ENCODE measurements around the gene TNNT2. TPM values are rescaled to one million over a fixed set of nuclear protein-coding genes. Genes with fewer than 3 reads are reported as not detected.

TNNT2 gene
- total and polyA plus RNA-seq, 2 donors (not counting 1 experiment from before 2014, with no cell fraction given), result 1.4 TPM; not detected in 1

GRCh38 chr1:201401700-201402099 lies 24.2 kb upstream of the TNNT2 start:
- no peak overlapping the region for H3K4me3 ChIP-seq (replicated peaks in 1 of 4; ENCODE audit: control extremely low read depth in 1 of 4, insufficient read depth in 1 of 4, low read depth in 3 of 4, low read length in 4 of 4)
- no peaks in the 10 kb centered on the region for H3K9me3 ChIP-seq (ENCODE audit: control insufficient read depth, insufficient read depth, low read depth, low read length)
- no peak overlapping the region for H2AFZ ChIP-seq (ENCODE audit: low read length)
- H3K27me3 ChIP-seq (ENCODE audit: control insufficient read depth, insufficient read depth, low read length), result peaks cover 52% of the 10 kb centered on the region
- no peaks in the 10 kb centered on the region for H4K20me1 ChIP-seq (ENCODE audit: control insufficient read depth, extremely low read depth, insufficient read depth, low read length)
- DNase-seq (ENCODE audit: low read depth in 2 of 2), result no peak
- no peak for TF ChIP-seq EZH2 (IDR thresholded peaks at IDR 0.05; ENCODE audit: low read length, missing control alignments)
- TF ChIP-seq, protein P1, sequence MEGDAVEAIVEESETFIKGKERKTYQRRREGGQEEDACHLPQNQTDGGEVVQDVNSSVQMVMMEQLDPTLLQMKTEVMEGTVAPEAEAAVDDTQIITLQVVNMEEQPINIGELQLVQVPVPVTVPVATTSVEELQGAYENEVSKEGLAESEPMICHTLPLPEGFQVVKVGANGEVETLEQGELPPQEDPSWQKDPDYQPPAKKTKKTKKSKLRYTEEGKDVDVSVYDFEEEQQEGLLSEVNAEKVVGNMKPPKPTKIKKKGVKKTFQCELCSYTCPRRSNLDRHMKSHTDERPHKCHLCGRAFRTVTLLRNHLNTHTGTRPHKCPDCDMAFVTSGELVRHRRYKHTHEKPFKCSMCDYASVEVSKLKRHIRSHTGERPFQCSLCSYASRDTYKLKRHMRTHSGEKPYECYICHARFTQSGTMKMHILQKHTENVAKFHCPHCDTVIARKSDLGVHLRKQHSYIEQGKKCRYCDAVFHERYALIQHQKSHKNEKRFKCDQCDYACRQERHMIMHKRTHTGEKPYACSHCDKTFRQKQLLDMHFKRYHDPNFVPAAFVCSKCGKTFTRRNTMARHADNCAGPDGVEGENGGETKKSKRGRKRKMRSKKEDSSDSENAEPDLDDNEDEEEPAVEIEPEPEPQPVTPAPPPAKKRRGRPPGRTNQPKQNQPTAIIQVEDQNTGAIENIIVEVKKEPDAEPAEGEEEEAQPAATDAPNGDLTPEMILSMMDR (conservative IDR thresholded peaks at IDR 0.05 in 1 of 2, IDR thresholded peaks at IDR 0.05 in 1 of 2; ENCODE audit: low read depth in 1 of 2, low read length in 2 of 2), result no peak
- H3K27ac ChIP-seq (ENCODE audit: insufficient read depth, low read length), result no peak overlapping the region
- H3K4me1 ChIP-seq (ENCODE audit: control insufficient read depth, extremely low read depth, insufficient read depth, low read length), result no peaks in the 10 kb centered on the region
- H3K36me3 ChIP-seq (ENCODE audit: control insufficient read depth, insufficient read depth, low read length), result no peaks in the 10 kb centered on the region
- H3K9ac ChIP-seq (ENCODE audit: insufficient read depth, low read length), result no peak overlapping the region
- H3K4me2 ChIP-seq (ENCODE audit: extremely low read depth, insufficient read depth, low read length), result no peak overlapping the region
- H3K79me2 ChIP-seq (ENCODE audit: control insufficient read depth, insufficient read depth, low read length), result no peaks in the 10 kb centered on the region

- no peak overlapping the region for H3K9ac ChIP-seq (ENCODE audit: insufficient read depth, low read length)
- no peak overlapping the region for H2AFZ ChIP-seq (ENCODE audit: low read length)
- H3K27ac ChIP-seq (ENCODE audit: insufficient read depth, low read length), result no peak overlapping the region
- TF ChIP-seq, protein P1 (conservative IDR thresholded peaks at IDR 0.05 in 1 of 2, IDR thresholded peaks at IDR 0.05 in 1 of 2; ENCODE audit: low read depth in 1 of 2, low read length in 2 of 2), result no peak
- TF ChIP-seq EZH2 (IDR thresholded peaks at IDR 0.05; ENCODE audit: low read length, missing control alignments), result no peak
- H3K27me3 ChIP-seq (ENCODE audit: control insufficient read depth, insufficient read depth, low read length), result peaks cover 54% of the 10 kb centered on the region
- H3K4me3 ChIP-seq (replicated peaks in 1 of 4; ENCODE audit: control extremely low read depth in 1 of 4, insufficient read depth in 1 of 4, low read depth in 3 of 4, low read length in 4 of 4), result no peak overlapping the region
- no peak overlapping the region for H3K4me2 ChIP-seq (ENCODE audit: extremely low read depth, insufficient read depth, low read length)
- no peaks in the 10 kb centered on the region for H3K9me3 ChIP-seq (ENCODE audit: control insufficient read depth, insufficient read depth, low read depth, low read length)
- H3K36me3 ChIP-seq (ENCODE audit: control insufficient read depth, insufficient read depth, low read length), result no peaks in the 10 kb centered on the region
- H3K4me1 ChIP-seq (ENCODE audit: control insufficient read depth, extremely low read depth, insufficient read depth, low read length), result no peaks in the 10 kb centered on the region
- H4K20me1 ChIP-seq (ENCODE audit: control insufficient read depth, extremely low read depth, insufficient read depth, low read length), result no peaks in the 10 kb centered on the region
- no peak for DNase-seq (ENCODE audit: low read depth in 2 of 2)
- H3K79me2 ChIP-seq (ENCODE audit: control insufficient read depth, insufficient read depth, low read length), result no peaks in the 10 kb centered on the region
Observed at GRCh38 chr1:201400852-201401230, 23.4 kb upstream of the TNNT2 start.

DNA sequence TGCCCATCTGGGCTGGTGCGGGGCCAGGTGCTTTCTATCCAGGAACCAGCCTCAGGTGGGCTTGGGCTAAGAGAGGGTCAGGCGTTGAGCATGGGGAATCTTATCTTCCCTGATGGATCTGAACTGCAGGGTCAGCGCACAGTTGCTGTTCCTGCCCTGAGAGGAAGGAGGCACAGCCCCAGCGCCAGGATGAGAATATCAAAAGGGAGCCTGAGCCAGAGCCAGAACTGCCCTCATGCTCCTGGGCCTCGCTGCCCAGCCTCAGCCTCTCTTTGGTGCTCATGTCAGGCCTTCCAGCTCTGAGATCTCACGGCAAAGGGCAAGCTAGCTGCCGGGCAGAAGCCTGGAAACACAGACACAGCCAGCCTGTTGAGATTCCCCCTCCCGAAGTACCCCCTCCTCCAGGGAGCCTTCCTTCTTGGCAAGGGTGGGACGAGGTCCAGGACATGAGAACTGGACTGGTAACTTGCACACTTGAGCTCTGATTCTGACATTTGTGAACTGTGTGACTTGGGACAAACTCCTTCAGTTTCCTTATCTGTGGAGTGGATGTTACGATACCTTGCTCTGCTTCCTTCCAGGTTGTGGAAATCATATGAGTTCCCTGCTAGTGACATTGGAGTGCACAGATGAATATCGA lies 22.9 kb upstream of the TNNT2 start:
- no peaks in the 10 kb centered on the region for H3K36me3 ChIP-seq (ENCODE audit: control insufficient read depth, insufficient read depth, low read length)
- no peak overlapping the region for H2AFZ ChIP-seq (ENCODE audit: low read length)
- H3K27ac ChIP-seq (ENCODE audit: insufficient read depth, low read length), result no peak overlapping the region
- TF ChIP-seq, protein P1 (conservative IDR thresholded peaks at IDR 0.05 in 1 of 2, IDR thresholded peaks at IDR 0.05 in 1 of 2; ENCODE audit: low read depth in 1 of 2, low read length in 2 of 2), result no peak
- no peak for TF ChIP-seq EZH2 (IDR thresholded peaks at IDR 0.05; ENCODE audit: low read length, missing control alignments)
- H3K79me2 ChIP-seq (ENCODE audit: control insufficient read depth, insufficient read depth, low read length), result no peaks in the 10 kb centered on the region
- H3K4me1 ChIP-seq (ENCODE audit: control insufficient read depth, extremely low read depth, insufficient read depth, low read length), result no peaks in the 10 kb centered on the region
- peaks cover 59% of the 10 kb centered on the region for H3K27me3 ChIP-seq (ENCODE audit: control insufficient read depth, insufficient read depth, low read length)
- no peaks in the 10 kb centered on the region for H3K9me3 ChIP-seq (ENCODE audit: control insufficient read depth, insufficient read depth, low read depth, low read length)
- H3K4me3 ChIP-seq (replicated peaks in 1 of 4; ENCODE audit: control extremely low read depth in 1 of 4, insufficient read depth in 1 of 4, low read depth in 3 of 4, low read length in 4 of 4), result no peak overlapping the region
- H3K4me2 ChIP-seq (ENCODE audit: extremely low read depth, insufficient read depth, low read length), result no peak overlapping the region
- H3K9ac ChIP-seq (ENCODE audit: insufficient read depth, low read length), result no peak overlapping the region
- DNase-seq (ENCODE audit: low read depth in 2 of 2), result no peak
- no peaks in the 10 kb centered on the region for H4K20me1 ChIP-seq (ENCODE audit: control insufficient read depth, extremely low read depth, insufficient read depth, low read length)

All from fibroblast of lung (primary cell).